ENCODE data around the gene HOXA5.

The HOXA5 gene

DNA sequence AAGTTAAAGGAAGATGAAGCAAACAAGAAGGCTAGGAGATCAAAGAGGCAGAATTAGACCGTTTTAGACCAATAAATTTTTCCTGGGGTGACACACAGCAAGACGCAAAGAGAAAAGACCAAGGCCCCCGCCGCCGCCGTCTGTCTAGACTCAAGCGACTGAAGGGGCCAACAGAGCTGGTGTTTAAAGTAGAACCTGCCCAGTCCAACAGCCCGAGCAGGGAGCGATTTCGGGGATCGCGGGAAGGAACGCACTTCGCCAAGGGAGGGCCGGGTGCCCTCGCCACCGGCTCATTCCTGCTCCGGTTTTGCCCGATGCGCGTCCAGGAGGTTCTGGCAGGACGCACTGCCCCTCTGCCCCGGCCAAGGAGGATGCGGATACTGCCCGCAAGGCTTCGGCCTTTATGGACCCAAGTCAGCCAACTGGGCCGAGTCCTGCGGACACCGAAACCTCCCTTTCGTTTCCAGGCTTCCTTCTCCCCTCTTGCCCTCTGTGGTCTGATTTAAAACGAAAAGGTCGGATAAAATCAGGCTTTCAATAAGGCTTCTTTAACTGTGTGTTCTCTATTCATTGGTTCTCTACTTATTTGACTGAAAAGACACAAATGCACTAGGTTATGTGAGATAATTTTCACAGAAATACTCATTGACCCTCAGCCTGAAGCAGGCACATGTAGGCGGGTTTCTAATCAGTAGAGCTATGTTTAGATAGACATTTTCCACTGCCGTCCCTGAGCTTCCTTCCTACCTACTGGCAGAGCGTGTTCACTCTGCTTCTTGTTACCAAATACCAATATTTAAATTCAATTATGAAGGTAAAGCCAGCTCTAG, 15.2 kb upstream of the HOXA5 start:
- no peak for DNase-seq

DNA sequence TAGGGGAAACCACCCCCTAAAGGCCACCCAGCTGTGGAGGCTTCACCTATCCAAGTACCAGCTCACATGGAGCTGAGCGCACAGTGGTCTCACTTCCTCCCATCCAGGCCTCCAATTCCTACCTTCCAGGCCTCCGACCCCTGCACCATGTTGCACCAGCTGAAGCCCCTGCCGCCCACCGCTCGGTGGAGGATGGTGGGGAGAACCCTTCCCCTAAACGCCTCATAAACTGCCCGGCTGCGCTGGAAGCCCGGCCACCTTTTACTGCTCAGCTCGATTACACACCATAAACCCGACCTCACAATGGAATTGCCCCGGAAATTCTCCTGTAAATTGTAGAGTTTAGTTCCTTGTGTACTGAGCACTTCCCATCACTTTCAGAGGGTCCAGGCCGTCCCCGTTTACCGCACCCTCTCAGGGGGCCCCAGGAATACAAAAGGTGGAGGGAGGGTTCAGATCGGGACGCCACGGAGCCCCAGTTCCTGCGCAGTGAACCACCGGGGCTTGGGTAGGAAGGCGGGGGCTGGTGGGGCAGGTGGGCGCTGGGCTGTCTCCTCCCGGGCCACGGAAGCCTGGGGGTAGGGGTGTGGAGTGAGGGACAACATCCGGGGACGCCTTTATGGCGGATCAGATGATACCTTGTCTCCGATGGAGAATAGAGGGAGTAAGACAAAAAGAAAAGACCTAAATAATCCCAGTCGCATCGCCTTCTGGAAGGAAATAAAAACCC, 14.4 kb upstream of the HOXA5 start:
- DNase-seq, result no peak

DNA sequence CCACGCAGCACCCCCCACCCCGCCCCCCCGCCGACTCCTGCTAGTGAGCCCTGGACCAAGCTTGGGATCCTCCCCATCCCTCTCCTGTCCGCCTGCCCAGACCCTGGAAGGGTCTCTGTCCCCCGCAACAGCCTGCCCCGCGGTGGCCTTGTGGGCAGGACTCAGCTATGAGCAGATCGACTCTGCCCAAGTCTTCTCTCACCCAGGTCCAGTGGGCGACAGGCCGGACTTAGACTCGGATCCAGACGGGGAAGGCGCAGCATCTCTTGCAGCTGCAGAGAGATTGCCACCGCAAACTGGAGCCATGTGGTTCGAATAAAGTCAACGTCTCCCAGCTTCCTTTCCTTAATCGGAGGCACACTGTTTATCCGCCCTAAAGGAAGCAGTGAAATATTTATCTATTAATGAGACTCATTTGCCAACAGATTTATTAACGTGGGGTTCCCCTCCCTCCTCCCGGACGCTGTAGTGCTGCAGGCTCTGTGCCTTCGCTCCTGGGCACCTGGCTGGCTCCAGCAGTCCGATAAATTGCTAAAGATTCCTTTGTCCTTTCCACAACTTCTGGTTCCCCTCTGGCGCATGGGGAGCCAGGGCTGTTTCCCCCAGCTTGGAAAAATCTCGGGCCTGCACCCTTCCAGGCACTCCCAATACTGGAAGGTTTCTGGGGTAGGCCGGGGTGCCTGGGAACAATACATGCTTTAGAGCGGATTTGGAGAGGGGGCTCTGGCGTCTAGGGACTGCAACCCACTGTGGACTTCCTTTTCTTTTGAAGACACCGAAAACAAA, 13.6 kb upstream of the HOXA5 start:
- no peak for DNase-seq

DNA sequence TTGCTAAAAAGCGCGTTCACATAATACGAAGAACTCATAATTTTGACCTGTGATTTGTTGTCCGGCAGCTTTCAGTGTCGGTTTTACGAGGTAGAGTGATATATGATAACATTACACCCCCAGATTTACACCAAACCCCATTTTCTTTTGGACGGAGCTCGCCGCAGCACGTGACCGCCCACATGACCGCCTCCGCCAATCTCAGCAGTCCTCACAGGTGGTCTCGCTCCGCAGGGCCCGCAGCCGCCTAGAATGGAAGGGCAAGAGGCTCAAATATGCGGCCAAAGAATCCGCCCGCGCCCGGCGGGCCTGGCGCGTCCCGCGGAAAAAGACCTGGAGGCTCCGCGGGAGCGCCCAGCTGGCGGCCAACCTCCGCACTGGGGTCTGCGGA, 13.0 kb upstream of the HOXA5 start, which contains the start of gene HOXA7:
TSS of gene HOXA7 (minus strand) at position 168 of the 391 bp plus-strand sequence. CDS start at position 38, 130 bp downstream.
- no peak for DNase-seq

DNA sequence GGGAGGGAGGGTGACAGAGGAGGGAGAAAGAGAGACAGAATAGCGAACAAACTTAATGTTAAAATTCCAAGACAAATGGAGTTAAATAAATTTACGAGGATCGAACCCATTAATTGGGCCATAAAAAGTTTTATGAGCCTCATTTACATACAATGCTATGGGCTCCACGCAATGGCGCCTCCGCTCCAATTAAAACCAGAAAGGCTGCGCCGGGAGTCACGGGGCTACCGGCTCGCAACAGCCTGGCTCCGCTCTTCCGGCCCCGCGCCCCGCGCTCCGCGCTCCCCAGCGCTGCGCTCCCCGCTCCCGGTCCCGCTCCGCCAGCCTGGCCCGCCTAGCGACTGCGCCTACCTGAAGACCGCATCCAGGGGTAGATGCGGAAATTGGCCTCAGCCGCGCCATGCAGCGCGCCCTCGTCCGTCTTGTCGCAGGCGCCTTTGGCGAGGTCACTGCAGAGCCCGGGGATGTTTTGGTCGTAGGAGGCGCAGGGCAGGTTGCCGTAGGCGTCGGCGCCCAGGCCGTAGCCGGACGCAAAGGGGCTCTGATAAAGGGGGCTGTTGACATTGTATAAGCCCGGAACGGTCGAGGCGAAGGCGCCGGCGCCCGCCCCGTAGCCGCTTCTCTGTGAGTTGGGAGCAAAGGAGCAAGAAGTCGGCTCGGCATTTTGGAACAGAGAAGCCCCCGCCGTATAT, 12.5 kb upstream of the HOXA5 start:
- no peak for DNase-seq

DNA sequence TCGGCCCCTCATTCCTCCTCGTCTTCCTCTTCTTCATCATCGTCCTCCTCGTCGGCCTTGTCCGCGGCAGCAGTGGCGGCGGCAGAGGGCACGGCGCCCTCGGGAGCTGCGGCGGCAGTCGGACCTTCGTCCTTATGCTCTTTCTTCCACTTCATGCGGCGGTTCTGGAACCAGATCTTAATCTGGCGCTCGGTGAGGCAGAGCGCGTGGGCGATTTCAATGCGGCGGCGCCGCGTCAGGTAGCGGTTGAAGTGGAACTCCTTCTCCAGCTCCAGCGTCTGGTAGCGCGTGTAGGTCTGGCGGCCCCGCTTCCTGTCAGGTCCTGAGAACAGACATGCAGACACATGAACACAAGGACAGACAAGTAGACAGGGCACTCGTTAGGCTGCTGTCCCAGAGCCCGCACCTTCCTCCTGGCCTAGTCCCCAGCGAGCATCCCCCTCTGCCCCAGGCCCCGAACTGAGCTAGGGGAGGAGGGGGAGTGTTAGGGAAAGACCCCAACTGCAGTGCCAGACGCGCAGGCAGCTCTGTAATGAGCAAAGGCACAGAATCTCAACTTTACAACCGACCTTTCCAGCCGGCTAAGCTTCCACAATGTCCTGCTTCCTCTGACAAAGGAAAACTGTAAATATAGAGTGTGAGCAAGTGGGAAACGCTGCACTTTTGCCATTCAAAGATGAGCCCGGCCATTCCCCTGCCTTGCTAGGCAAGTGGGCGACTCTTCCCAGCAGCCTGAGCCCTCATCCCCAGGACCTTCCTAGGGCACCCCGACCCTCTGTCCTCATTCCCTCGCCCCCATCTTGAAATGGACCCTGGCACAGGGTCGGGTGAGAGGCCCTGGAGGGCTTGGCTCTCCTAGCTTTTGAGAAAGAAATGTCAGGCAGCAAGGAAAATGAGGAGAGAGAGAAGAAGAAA, 11.7 kb upstream of the HOXA5 start:
- no peak for DNase-seq

DNA sequence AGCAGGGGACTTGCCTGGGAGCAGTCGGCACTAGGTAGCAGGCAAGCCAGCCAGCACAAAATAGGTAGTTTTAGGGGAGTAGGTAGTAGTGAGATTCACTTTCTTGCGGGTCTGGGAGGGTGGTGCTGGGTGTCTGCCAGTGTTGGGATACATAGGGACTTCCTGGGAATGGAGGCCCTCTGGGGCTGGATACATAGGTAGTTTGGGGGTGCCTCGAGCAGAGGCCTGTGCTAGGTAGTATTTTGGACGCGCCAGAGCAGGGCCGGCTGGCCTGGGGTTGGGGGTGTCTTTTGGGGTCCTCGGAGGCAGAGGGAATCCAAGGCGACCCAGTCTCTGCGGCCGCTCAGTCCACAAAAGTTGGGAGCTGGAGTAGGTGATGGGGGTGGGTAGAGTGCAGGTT, 10.9 kb upstream of the HOXA5 start:
- no peak for DNase-seq

DNA sequence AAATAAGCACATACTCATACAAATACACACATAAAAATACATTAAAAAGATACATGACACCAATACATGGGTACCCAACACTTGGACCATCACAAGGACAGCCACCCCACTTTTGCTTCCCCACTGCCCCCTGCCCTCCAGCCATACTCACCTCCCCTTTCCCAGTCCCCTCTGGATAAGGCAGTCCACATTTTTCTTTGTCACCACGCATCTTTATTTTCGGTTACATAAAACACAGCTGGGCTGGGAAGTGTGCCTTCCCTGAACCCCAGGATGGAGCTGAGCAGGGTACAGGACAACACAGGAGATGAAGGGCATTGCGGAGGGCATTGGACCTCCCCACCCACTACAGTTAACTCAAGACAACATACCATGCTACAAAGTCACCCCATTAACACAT, 10.0 kb upstream of the HOXA5 start:
- DNase-seq, result no peak

DNA sequence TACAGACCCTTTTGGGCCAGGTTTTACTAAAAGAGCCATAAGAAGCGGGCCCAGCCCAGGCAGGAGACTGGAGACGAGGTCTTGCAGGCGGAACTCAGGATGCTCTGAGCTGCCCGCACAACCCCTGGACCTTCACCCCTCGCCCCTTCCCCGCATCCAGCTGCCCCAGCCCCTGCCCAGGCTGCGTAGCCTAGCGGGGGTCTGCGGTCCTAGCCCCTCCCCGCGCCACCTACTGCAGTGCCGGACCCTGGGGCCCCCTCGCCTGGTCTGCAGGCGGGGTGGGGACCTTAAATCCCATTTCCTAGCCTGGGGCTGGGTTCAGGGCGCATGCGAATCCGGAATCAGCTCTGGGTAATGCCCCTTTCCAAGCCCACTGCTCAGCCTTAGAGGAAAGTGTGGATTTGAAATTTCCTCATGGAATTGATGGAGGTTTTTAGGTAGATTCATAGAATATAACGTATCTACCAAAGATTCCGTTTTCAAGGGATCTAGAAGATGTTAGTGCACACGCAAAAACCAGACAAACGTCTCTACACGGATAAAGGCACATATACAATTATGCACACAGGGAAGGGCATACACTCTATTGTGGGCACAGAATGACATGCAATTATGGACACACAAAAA, 9.4 kb upstream of the HOXA5 start:
- no peak for DNase-seq

DNA sequence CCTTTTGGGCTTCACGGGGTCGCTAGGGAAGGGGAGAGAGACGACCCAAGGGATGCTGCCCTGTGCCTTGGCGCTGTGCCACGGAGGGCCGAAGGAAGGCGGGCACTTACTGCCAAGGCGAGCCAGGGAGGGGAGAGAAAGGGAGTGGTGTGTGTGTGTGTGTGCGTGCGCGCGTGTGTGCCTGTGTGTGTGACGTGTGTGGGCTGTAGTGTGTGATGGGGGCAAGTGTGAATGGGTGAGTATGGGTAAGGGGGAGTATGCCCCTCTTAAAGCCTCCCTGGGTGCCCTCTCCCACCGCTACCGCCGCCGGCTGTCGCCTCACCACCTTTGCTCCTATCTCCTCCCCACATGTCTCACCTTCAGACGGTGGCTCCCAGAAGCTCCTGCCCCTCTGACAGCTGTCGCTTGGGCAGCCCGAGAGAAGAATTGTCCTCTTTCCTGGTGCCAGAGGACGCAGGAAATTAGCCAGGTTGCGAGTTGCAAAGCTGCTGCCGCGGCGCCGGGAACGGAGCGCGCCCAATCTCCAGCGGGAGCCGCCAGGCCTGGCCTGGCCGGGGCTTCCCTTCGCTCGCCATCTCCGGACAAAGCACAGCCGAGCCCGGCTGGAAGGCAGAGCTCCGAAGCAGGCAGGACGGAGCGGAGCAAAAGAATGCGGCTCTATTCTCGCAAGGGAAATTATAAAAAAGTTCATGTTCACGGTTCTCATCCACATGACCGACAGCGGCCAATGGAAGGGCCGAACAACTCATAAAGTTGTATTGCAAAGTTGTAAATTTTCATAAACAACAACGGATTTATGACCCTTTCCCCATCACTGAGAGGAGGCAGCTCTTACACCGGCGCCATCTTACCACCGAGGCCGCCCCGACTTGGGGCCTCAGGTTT, 8.7 kb upstream of the HOXA5 start, which contains the start of gene HOXA3:
TSS of gene HOXA3 (minus strand) at position 653 of the 885 bp plus-strand sequence. CDS start 41,943 bp downstream, outside the sequence.
- no peak for DNase-seq

DNA sequence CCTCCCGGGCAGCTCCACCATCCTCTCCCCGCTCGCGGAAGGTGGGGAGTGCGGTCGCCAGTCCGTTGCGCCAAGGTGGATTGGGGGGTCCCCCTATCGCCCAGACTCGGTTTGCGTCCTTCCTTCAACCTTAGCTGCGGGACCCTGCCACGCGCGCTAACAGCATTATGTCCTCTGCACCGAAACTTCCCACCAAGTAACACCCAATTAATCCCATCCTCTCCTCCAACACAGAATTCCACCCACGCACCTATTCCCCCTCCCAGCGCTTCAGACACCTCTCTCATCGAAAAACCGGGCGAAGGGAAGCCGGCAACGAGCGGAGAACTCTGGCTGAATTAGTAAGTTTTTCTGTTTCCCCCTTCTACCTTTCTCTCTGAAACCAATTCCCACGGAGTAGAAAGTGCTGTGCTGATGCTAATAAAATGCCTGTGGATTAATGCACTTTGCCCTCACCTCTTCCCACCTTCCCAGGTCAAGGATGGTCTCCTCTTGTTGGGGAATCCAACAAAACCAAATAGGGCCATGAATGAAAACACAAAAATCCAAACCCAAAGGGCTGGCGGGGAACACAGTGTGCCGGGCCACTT, 8.0 kb upstream of the HOXA5 start:
- DNase-seq, result no peak

DNA sequence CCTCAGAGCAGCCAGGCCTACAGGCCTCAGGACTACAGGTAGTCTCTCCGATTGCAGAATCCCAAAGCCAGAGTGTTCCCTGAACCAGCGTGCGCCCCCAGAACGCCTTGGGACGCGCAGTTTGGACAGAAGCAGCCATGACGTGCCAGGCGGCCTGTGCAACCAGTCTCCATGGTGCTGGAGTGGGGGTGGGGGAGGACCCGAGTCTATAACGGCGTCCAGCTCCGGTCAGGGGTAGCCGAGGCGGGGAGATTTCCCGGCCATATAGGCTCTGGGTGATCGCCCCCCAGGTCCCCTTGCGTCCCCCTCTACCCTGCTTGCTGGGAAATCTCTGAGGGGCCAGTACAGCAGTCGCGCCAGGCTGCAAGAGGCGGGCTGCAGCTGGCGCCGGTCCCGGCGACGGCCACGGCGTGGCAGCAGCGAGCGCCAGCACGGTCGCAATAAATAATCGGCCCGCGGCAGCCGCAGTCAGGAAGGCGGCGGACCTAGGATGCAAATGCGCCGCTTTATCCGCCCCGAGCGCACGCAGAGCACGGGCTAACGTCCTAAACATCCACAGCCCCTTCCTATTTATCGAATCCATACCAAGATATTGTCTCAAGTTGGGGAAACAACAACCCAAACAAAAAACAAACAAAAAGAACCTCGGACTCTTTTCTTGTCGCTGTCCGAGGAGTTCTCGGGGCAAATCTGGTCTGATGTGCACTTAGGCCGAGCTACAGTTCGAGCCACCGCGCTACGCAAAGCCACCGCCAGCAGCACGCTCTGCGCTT, 7.3 kb upstream of the HOXA5 start:
- DNase-seq, result no peak

DNA sequence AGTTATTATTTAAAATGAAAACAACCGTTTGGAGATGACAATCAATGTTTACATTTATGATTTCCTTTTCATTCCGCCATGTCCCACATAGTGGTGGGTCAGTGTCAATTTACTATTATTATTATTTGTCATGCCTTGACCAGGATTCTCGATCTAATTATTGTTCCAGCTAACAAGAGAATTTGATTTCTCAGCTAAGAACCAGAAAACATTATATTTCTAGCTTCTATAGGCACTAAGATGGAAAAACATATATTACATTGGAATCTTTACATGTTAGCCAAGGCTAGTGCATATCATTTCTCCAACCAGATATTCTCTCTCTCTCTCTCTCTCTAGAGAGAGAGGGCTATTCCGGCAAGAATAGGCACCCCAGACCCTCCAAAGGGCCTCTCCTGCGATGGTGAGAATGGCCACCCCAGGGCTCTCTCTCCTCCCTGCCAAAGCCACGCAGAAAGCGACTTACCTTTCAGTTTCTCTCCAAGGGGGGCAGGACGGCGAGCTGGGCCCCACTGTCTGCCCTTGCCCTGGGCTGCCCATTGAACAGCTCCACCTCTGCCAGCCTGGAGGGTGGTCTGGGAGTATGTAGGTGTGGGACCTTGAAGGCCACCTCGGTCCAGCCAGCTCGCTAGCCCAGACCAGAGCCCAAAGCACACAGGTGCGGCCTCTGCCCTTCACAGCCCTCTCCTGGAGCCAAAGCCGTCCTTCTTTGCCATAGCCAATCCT, 6.5 kb upstream of the HOXA5 start:
- DNase-seq, result no peak

DNA sequence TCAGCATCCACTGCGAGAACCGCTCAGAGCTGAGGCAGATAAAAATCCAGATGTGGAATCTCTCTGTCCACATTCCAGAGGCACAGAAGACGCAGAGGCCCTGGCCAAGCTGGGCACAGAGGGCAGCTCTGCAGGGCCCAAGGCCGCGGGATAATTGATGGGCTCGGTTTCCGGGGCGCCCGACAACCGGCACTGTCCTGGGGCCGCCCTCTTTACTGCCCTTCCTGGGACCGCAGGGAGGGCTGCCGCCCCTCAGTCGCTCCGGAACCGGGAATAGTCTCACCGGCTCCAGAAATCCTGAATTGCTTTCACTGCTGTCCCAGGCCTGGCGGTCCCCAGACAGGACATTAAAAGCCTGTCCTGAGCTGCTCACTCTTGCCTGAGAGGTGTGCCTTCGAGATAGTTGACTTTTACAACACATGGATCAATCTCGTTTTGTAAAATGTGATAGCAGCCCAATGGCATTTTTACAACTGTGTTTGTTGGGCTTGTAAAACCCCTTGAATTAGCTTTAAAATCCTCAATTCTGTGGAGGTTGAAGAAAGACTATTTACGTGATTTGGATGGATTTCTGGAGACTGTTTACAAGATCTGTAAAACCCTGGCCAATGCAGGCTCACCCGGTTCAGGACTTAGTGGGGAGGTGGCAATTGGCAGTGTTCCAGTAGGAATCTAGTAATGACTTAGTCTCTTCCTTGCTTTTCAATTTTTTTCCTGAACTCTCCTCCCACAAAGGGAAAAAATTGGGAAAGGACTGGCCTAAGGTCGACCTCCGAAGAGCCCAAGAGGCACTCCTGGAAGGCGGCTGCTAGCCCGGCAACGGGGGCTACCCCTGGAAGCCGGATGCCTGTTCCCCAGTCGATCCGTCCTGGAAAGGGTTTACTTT, 5.5 kb upstream of the HOXA5 start:
- no peak for DNase-seq

DNA sequence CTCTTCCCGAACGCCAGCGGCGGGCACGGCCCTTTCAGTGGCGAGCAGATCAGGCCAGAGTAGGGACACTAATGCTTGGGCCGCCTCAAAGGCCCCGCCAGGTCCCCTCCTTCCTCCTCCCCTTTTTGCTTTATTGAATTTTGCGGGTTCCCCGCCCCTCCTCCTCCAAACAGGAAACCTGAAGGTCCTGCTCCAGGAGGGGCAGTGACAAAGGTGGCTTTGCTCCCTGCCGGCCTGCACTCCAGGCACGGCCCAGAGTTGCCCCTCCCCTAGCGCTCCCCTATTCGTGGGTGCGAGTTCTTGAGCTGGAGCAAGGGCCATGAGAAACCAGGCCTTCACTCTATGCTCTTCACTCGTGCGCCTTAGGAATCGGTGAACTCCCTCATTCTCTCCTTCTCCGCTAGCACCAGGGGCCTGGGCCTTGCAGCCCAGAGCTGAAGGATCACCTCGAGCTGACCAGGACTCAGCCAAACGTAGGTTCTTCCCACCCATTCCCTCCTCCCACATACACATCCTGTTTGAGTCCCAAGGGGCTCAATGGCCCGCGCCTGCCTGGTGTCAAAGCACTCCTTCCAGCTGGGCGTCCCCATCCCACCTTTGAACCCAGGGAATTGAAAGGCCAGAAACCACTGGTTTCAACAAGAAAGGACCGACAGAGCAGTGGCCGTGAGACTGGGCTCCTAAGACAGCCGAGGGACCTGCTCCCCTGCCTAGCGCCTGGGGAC, 4.7 kb upstream of the HOXA5 start:
- DNase-seq, result no peak
